ENCODE data around the gene TANGO6.

The TANGO6 gene

DNA sequence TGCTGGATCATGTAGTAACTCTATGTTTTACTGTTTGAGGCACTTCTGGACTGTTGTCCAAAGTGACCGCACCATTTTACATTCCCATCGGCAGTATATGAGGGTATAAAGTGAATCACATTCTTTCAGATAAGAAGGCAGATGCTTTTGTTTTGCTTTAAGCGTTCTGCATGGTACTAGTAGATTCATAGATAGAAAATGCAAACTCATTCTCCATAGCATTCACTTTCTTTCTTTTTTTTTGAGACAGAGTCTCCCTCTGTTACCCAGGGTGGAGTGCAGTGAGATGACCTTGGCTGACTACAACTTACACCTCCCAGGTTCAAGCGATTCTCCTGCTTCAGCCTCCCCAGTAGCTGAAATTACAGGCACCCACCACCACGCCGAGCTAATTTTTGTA lies 40.4 kb downstream of the TANGO6 start:
- DNase-seq (ENCODE audit: low read depth in 2 of 2): no peak
- TF ChIP-seq, protein P1, sequence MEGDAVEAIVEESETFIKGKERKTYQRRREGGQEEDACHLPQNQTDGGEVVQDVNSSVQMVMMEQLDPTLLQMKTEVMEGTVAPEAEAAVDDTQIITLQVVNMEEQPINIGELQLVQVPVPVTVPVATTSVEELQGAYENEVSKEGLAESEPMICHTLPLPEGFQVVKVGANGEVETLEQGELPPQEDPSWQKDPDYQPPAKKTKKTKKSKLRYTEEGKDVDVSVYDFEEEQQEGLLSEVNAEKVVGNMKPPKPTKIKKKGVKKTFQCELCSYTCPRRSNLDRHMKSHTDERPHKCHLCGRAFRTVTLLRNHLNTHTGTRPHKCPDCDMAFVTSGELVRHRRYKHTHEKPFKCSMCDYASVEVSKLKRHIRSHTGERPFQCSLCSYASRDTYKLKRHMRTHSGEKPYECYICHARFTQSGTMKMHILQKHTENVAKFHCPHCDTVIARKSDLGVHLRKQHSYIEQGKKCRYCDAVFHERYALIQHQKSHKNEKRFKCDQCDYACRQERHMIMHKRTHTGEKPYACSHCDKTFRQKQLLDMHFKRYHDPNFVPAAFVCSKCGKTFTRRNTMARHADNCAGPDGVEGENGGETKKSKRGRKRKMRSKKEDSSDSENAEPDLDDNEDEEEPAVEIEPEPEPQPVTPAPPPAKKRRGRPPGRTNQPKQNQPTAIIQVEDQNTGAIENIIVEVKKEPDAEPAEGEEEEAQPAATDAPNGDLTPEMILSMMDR (IDR thresholded peaks at IDR 0.05; ENCODE audit: low read depth, low read length): no peak
- no peak overlapping the region for H3K4me3 ChIP-seq (replicated peaks in 1 of 2; ENCODE audit: low read depth in 2 of 2, low read length in 2 of 2)

DNA sequence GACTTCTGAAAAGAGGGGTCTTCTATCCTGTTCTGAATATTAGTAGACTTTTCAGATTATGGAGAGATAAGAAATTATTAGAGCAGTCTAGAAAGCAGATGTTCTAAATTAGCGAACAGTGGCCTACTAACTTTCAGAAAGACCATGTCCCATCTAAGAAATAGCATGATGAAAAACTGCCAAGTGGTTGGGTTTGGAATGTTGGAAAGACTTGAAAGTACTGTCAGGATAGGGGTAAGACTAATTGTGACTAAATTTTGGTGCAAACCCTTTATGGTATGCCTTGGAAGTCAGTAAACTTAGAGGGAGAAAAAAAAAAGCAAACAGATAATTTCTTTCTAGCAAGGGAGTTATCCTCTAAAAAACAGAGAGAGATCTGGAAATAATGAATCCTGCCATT lies 41.1 kb downstream of the TANGO6 start:
- DNase-seq (ENCODE audit: low read depth in 2 of 2): no peak
- no peak overlapping the region for H3K4me3 ChIP-seq (replicated peaks in 1 of 2; ENCODE audit: low read depth in 2 of 2, low read length in 2 of 2)
- TF ChIP-seq, protein P1 (IDR thresholded peaks at IDR 0.05; ENCODE audit: low read depth, low read length): no peak

DNA sequence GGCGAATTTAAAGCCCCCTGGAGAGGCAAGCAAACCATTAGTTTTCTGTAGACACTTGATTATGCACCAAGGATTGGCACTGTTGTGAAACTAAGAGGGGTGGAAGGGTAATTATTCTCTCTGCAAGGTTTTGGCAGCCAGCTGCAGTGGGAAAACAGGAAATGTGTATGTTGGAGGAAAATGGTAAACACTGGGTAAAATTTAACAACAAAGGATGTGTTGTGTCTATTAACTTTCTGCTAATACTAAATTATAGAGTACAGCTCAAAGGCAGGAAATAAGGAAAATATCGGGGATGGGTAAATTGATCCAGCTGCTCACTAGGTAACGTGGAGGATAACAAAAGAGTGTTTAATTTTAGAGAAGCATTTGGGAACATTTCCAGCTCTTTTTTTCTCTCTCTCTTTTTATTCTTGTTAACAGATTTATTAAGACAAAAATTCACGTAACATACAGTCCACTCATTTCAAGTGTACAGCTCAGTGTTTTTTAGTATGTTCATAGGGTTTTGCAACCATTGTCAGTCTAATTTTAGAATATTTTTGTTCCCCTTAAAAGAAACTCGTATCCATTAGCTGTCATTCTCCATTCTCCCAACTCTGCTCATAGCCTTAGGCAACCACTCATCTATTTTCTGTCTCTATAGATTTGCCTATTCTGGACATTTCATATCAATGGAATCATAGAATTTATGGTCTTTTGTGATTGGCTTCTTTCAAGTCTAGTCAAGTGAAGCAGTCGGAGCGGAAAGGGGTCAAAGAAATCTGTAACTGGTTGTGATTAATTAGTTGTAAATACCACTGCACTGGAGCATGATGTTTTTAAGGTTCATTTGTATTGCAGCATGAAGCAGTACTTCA lies 41.8 kb downstream of the TANGO6 start:
- DNase-seq (ENCODE audit: low read depth in 2 of 2): peak in 1 of 2 donors; percentile 35
- no peak overlapping the region for H3K4me3 ChIP-seq (replicated peaks in 1 of 2; ENCODE audit: low read depth in 2 of 2, low read length in 2 of 2)
- TF ChIP-seq, protein P1 (IDR thresholded peaks at IDR 0.05; ENCODE audit: low read depth, low read length): no peak

GRCh38 chr16:68887107-68887506 lies 43.8 kb downstream of the TANGO6 start:
- no peak overlapping the region for H3K4me3 ChIP-seq (replicated peaks in 1 of 2; ENCODE audit: low read depth in 2 of 2, low read length in 2 of 2)
- DNase-seq (ENCODE audit: low read depth in 2 of 2): no peak
- TF ChIP-seq, protein P1 (IDR thresholded peaks at IDR 0.05; ENCODE audit: low read depth, low read length): no peak

- no peak for DNase-seq (ENCODE audit: low read depth in 2 of 2)
- TF ChIP-seq, protein P1 (IDR thresholded peaks at IDR 0.05; ENCODE audit: low read depth, low read length): no peak
- H3K4me3 ChIP-seq (replicated peaks in 1 of 2; ENCODE audit: low read depth in 2 of 2, low read length in 2 of 2): no peak overlapping the region
Observed at GRCh38 chr16:68889508-68890150, 46.3 kb downstream of the TANGO6 start.

DNA sequence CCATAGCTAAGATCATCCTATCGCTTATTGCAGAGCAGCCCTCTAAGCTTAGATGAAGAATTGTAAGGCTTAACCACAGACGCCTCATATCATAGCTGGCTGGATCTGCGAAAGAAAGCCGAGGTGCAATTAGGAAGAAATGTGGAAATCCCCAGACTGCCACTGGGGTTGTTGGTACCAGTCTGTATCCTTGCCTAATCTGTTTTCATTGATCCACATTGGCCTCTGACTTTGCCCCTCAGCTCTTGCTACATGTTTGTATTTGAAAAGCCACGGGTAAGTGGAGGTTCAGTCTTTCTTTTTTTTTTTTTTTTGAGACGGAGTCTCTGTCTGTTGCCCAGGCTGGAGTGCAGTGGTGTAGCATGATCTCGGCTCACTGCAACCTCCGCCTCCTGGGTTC lies 48.9 kb downstream of the TANGO6 start:
- DNase-seq (ENCODE audit: low read depth in 2 of 2): no peak
- no peak overlapping the region for H3K4me3 ChIP-seq (replicated peaks in 1 of 2; ENCODE audit: low read depth in 2 of 2, low read length in 2 of 2)
- TF ChIP-seq, protein P1 (IDR thresholded peaks at IDR 0.05; ENCODE audit: low read depth, low read length): no peak

Data from cardiac fibroblast (primary cell).